GM18508 (cell line): Measurements from ENCODE around the gene FYCO1.

Experiments used
- ATAC-seq: cut with Tn5 transposase; IDR thresholded peaks from one replicate; pipeline ENCODE4 v1.9.1; 2021; ENCODE audit warnings: moderate number of reproducible peaks; ENCODE audit not compliant: insufficient read depth, unreplicated experiment

The FYCO1 gene

GRCh38 chr3:45868650-45869049 is 127.0 kb downstream of the FYCO1 start:
- ATAC-seq, result no peak

- no peak for ATAC-seq
These were observed 127.4 kb downstream of the FYCO1 start for GRCh38 chr3:45868213-45868612.
